Measurements from ENCODE around the gene COPS9.

Gene COPS9

DNA sequence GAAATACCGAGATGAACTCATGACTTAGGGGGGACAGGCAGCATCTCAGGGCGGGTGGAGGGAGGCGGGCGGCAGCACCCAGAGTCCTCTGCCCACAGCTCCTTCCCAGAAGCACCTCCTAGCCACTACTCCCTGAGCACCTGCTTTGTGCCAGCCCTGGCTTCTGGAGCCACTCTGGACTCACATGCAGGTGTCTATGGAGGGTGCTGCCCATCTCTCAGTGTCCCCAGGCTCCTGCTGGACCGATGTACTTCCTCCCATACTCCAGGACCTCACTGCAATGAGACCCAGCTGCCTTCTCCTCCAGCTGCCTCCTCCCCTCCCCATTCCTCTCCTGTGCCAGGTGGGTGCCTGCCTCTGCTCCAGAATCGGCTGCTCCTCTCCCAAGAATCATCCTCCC, 26.4 kb upstream of the COPS9 start:
- Histone ChIP-seq H4K20me1 (ENCODE audit: insufficient read depth, low read length, poor library complexity, severe bottlenecking) (no peaks in the 10 kb centered on the region), H3F3A (ENCODE audit: low read depth) (no peaks in the 10 kb centered on the region), H3K4me2 (ENCODE audit: low read depth, low read length, poor library complexity, severe bottlenecking) (no peak overlapping the region), H3K79me2 (ENCODE audit: insufficient read depth, low read length) (no peaks in the 10 kb centered on the region), H2AFZ (ENCODE audit: low read length) (no peak overlapping the region), H3K9me2 (replicated peaks; ENCODE audit: low read depth, low read length) (no peaks in the 10 kb centered on the region), H3K4me3 (ENCODE audit: low read length, poor library complexity, severe bottlenecking) (no peak overlapping the region), H3K9ac (ENCODE audit: low read depth, low read length, poor library complexity, severe bottlenecking) (no peak overlapping the region), H3K4me1 (ENCODE audit: insufficient read depth, low read length, poor library complexity, severe bottlenecking) (no peaks in the 10 kb centered on the region), H3K9me3 (ENCODE audit: insufficient read depth, low read depth, low read length) (peaks cover 5% of the 10 kb centered on the region; the same call in 1 of the 2 replicates), H3K27me3 (ENCODE audit: insufficient read depth, low read length, poor library complexity, severe bottlenecking) (no peaks in the 10 kb centered on the region), H3K36me3 (ENCODE audit: insufficient read depth, low read length) (no peaks in the 10 kb centered on the region)
- no peak for TF ChIP-seq EZH2phosphoT487 (IDR thresholded peaks at IDR 0.05; ENCODE audit: borderline replicate concordance)
- TF ChIP-seq, protein P1, sequence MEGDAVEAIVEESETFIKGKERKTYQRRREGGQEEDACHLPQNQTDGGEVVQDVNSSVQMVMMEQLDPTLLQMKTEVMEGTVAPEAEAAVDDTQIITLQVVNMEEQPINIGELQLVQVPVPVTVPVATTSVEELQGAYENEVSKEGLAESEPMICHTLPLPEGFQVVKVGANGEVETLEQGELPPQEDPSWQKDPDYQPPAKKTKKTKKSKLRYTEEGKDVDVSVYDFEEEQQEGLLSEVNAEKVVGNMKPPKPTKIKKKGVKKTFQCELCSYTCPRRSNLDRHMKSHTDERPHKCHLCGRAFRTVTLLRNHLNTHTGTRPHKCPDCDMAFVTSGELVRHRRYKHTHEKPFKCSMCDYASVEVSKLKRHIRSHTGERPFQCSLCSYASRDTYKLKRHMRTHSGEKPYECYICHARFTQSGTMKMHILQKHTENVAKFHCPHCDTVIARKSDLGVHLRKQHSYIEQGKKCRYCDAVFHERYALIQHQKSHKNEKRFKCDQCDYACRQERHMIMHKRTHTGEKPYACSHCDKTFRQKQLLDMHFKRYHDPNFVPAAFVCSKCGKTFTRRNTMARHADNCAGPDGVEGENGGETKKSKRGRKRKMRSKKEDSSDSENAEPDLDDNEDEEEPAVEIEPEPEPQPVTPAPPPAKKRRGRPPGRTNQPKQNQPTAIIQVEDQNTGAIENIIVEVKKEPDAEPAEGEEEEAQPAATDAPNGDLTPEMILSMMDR (conservative IDR thresholded peaks at IDR 0.05; ENCODE audit: low read length) = no peak

DNA sequence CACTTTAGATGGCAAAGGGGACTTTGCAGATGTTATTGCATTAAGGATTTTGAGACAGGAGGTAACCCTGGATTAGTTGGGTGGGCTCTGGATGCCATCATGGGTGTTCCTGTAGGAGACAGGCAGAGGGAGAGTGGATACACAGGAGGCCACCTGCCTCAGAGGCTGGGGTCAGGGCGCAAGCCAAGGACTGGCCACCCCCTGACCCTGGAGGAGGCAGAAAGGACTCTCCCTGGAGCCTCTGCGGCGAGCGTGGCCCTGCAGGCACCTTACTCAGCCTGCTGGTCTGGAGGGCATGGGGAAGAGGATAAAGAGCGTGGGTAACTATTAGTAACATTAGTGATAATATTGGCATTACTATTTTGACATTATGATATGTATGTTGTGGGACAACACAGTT, 25.9 kb upstream of the COPS9 start:
- no peak overlapping the region for H2AFZ ChIP-seq (ENCODE audit: low read length)
- H3K9ac ChIP-seq (ENCODE audit: low read depth, low read length, poor library complexity, severe bottlenecking) = no peak overlapping the region
- no peaks in the 10 kb centered on the region for H3K9me2 ChIP-seq (replicated peaks; ENCODE audit: low read depth, low read length)
- H3K27me3 ChIP-seq (ENCODE audit: insufficient read depth, low read length, poor library complexity, severe bottlenecking) = no peaks in the 10 kb centered on the region
- H3K36me3 ChIP-seq (ENCODE audit: insufficient read depth, low read length) = no peaks in the 10 kb centered on the region
- H3K4me3 ChIP-seq (ENCODE audit: low read length, poor library complexity, severe bottlenecking) = no peak overlapping the region
- H3K79me2 ChIP-seq (ENCODE audit: insufficient read depth, low read length) = no peaks in the 10 kb centered on the region
- no peak overlapping the region for H3K4me2 ChIP-seq (ENCODE audit: low read depth, low read length, poor library complexity, severe bottlenecking)
- TF ChIP-seq EZH2phosphoT487 (IDR thresholded peaks at IDR 0.05; ENCODE audit: borderline replicate concordance) = no peak
- no peaks in the 10 kb centered on the region for H3F3A ChIP-seq (ENCODE audit: low read depth)
- H3K9me3 ChIP-seq (ENCODE audit: insufficient read depth, low read depth, low read length) = peaks cover 5% of the 10 kb centered on the region; the same call in 1 of the 2 replicates
- H3K4me1 ChIP-seq (ENCODE audit: insufficient read depth, low read length, poor library complexity, severe bottlenecking) = no peaks in the 10 kb centered on the region
- H4K20me1 ChIP-seq (ENCODE audit: insufficient read depth, low read length, poor library complexity, severe bottlenecking) = no peaks in the 10 kb centered on the region

DNA sequence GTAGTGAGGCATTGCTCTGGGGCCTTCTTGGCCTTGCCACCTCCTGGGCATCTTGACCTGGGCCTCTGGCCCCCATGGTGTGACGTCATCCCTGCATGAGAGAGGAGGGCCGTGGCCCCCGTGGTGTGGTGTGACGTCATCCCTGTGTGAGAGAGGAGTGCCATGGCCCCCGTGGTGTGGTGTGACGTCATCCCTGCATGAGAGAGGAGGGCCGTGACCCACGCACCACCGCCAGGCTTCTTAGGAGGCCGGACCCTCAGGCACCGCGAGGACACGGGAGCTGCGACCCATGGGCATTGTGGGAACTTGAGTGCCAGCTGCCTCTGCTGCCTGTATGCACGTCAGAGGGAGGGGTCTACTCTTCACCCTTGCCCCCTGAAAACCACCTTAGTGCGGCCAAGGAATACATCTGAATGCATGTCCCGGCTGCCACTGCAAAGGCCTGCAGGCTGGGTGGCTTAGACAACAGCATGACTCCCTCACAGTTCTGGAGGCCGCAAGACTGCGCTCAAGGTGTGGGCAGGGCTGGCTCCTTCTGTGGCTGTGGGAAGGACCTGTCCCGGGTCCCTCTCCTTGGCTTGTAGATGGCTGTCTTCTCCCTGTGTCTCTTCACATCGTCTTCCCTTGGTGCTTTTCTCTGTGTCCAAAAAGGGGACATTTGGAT, 25.1 kb upstream of the COPS9 start:
- H3K27me3 ChIP-seq (ENCODE audit: insufficient read depth, low read length, poor library complexity, severe bottlenecking) = no peaks in the 10 kb centered on the region
- H4K20me1 ChIP-seq (ENCODE audit: insufficient read depth, low read length, poor library complexity, severe bottlenecking) = no peaks in the 10 kb centered on the region
- H3K4me3 ChIP-seq (ENCODE audit: low read length, poor library complexity, severe bottlenecking) = no peak overlapping the region
- no peak overlapping the region for H3K4me2 ChIP-seq (ENCODE audit: low read depth, low read length, poor library complexity, severe bottlenecking)
- no peaks in the 10 kb centered on the region for H3F3A ChIP-seq (ENCODE audit: low read depth)
- no peaks in the 10 kb centered on the region for H3K79me2 ChIP-seq (ENCODE audit: insufficient read depth, low read length)
- no peaks in the 10 kb centered on the region for H3K36me3 ChIP-seq (ENCODE audit: insufficient read depth, low read length)
- H3K9me2 ChIP-seq (replicated peaks; ENCODE audit: low read depth, low read length) = no peaks in the 10 kb centered on the region
- H2AFZ ChIP-seq (ENCODE audit: low read length) = no peak overlapping the region
- no peaks in the 10 kb centered on the region for H3K4me1 ChIP-seq (ENCODE audit: insufficient read depth, low read length, poor library complexity, severe bottlenecking)
- TF ChIP-seq, protein P1 (conservative IDR thresholded peaks at IDR 0.05; ENCODE audit: low read length) = no peak
- no peak for TF ChIP-seq EZH2phosphoT487 (IDR thresholded peaks at IDR 0.05; ENCODE audit: borderline replicate concordance)
- no peak overlapping the region for H3K9ac ChIP-seq (ENCODE audit: low read depth, low read length, poor library complexity, severe bottlenecking)
- peaks cover 5% of the 10 kb centered on the region; the same call in 1 of the 2 replicates for H3K9me3 ChIP-seq (ENCODE audit: insufficient read depth, low read depth, low read length)
